ENCODE results near the gene TTC3. TPM values are rescaled to one million over a fixed set of nuclear protein-coding genes. Genes with fewer than 3 reads are reported as not detected.
A peak's percentile ranks its signal among the peaks of the same experiment; 100 is the strongest.
"Not testable (repeated sequence)": the region's sequence is repeated elsewhere in the genome, so short reads cannot be mapped to it uniquely, and the experiment has no call there.

TTC3 gene
- total and polyA plus RNA-seq, 4 donors, result 197 to 556 (median 295) TPM

DNA sequence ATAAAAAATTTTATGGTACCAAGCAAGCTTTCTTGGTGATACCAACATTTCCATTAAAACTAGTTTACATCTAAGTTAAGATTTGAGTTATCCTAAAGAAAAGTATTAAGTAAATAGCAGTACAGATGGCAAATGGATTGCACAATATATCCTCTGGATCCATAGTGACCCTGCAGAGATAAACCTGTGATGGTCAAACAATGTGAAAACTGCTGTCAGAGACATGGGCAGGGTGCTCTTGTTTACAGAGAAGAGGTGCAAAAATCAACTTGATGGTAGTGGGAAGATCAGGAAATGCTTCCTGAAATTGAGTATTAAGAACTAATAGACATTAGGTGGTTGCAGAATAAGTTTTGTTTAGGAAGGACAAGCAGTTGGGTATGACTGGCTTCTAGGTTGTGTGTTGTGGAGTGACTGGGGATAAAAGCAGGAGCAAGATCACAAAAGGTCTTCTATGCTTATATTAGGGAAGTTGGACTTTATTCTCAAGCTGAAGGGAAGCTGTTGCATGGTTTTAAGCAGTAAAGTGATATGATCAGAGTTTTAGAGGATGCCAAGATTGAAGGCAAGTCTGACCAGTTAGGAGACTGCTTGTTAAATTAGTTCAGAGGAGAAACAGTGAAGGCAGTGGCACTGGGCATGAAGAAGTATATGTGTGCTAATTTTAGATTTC, 9.9 kb downstream of the TTC3 start:
- no peak overlapping the region for H3K4me3 ChIP-seq (ENCODE audit: low read depth, low read length)
- no peak for DNase-seq (ENCODE audit: low read depth in 4 of 6, low spot score in 6 of 6)
- H3K9me3 ChIP-seq (ENCODE audit: control insufficient read depth, insufficient read depth, low read length), result peaks cover 3% of the 10 kb centered on the region
- H3K36me3 ChIP-seq (ENCODE audit: control insufficient read depth, insufficient read depth, low read length), result no peaks in the 10 kb centered on the region
- H3K4me1 ChIP-seq (ENCODE audit: control insufficient read depth, insufficient read depth, low read length), result no peaks in the 10 kb centered on the region
- H3K27me3 ChIP-seq (ENCODE audit: control insufficient read depth, insufficient read depth, low read length), result no peaks in the 10 kb centered on the region
- H3K27ac ChIP-seq (ENCODE audit: low read depth, low read length), result no peak overlapping the region

DNA sequence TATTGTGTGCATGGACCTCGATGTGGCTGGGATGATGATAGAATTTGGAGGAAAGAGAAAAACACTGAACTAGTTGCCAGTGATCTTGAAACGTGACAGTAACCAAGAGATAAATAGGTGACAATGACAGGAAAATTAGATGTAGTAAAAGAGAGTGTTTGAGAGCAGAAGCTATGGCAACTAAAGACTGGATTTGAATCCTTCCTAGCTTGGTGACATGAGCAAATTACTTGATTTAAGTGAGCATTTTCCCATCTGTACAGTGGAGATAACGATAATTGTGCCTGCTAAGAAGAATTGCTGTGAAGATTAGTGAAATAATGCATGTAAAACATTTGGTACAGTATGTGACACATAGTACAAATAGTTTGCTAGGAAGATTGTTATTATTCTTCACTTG, 12.7 kb downstream of the TTC3 start:
- no peaks in the 10 kb centered on the region for H3K9me3 ChIP-seq (ENCODE audit: control insufficient read depth, insufficient read depth, low read length)
- no peaks in the 10 kb centered on the region for H3K36me3 ChIP-seq (ENCODE audit: control insufficient read depth, insufficient read depth, low read length)
- no peak overlapping the region for H3K27ac ChIP-seq (ENCODE audit: low read depth, low read length)
- no peak overlapping the region for H3K4me3 ChIP-seq (ENCODE audit: low read depth, low read length)
- no peak for DNase-seq (ENCODE audit: low read depth in 4 of 6, low spot score in 6 of 6)
- 71% methylated on average over 2 of the region's 3 CpGs for WGBS (ENCODE audit: insufficient coverage)
- no peaks in the 10 kb centered on the region for H3K27me3 ChIP-seq (ENCODE audit: control insufficient read depth, insufficient read depth, low read length)
- H3K4me1 ChIP-seq (ENCODE audit: control insufficient read depth, insufficient read depth, low read length), result no peaks in the 10 kb centered on the region

DNA sequence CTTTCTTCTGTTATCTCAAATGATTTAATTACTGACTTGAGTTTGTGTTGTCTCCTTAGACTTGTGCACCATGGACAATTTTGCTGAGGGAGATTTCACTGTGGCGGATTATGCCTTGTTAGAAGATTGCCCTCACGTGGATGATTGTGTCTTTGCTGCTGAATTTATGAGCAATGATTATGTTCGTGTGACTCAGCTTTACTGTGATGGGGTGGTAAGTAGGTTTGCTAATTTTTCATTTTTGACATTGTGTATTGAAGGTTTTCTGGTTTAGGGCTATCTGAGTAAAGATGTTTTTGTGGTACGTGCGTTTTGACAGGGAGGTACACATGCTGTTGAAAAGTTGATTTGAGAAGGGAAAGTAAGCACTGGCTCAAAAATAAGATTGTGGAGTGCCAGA, 14.1 kb downstream of the TTC3 start:
- 56% methylated on average over 5 of the region's 5 CpGs for WGBS (ENCODE audit: insufficient coverage)
- Histone ChIP-seq H3K27me3 (ENCODE audit: control insufficient read depth, insufficient read depth, low read length) (no peaks in the 10 kb centered on the region), H3K27ac (ENCODE audit: low read depth, low read length) (no peak overlapping the region), H3K4me1 (ENCODE audit: control insufficient read depth, insufficient read depth, low read length) (no peaks in the 10 kb centered on the region), H3K4me3 (ENCODE audit: low read depth, low read length) (no peak overlapping the region), H3K9me3 (ENCODE audit: control insufficient read depth, insufficient read depth, low read length) (no peaks in the 10 kb centered on the region), H3K36me3 (ENCODE audit: control insufficient read depth, insufficient read depth, low read length) (no peaks in the 10 kb centered on the region)
- peak in 2 of 6 donors; percentile 26 to 71 for DNase-seq (ENCODE audit: low read depth in 4 of 6, low spot score in 6 of 6)

DNA sequence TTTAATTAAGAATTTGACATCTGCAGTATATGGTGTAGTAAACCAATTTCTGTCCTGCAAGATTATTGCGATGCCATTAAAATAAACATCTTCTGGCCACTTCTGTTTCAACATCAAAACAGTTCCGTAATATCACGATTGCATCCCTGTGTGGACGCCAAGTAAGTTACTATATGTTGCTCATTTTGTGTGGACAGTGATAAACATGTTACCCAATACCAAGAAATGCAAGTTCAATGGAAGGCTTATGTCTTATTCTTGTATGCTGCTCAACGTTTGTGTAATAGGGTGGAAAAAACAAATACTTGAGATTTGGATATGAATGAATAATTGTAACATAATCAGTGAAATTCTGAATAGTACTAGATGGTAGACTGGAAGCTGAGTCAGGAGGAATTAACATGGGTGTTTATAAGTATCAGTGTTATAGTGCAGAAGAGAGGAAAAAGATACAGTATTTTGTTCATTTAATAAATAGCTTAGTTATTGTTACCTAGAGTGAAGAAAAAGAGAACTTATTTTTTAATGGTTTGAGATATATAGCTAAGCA, 15.2 kb downstream of the TTC3 start:
- H3K4me1 ChIP-seq (ENCODE audit: control insufficient read depth, insufficient read depth, low read length), result no peaks in the 10 kb centered on the region
- H3K4me3 ChIP-seq (ENCODE audit: low read depth, low read length), result no peak overlapping the region
- no peaks in the 10 kb centered on the region for H3K9me3 ChIP-seq (ENCODE audit: control insufficient read depth, insufficient read depth, low read length)
- H3K27ac ChIP-seq (ENCODE audit: low read depth, low read length), result no peak overlapping the region
- no peaks in the 10 kb centered on the region for H3K27me3 ChIP-seq (ENCODE audit: control insufficient read depth, insufficient read depth, low read length)
- DNase-seq (ENCODE audit: low read depth in 4 of 6, low spot score in 6 of 6), result no peak
- WGBS (ENCODE audit: insufficient coverage), result 50% methylated on average over 1 of the region's 5 CpGs
- H3K36me3 ChIP-seq (ENCODE audit: control insufficient read depth, insufficient read depth, low read length), result no peaks in the 10 kb centered on the region

DNA sequence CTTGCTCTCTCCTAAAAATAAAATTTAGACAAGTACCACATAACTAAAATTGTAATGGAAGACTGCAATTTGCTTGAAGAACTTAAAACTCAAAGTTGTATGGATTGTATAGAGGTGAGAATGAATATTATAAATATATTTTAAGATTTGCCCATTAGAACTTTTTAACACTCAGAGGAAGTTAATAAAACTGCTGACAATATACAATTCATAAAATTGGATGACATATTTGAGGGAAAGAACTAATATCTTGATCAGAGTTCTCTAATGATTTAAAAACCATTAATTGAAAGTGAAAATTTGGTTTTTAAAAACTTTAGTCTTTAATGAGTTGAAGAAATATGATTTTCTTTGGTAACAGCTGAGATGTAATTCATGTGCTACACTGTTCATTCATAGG, 20.9 kb downstream of the TTC3 start:
- H3K36me3 ChIP-seq (ENCODE audit: control insufficient read depth, insufficient read depth, low read length), result no peaks in the 10 kb centered on the region
- no peak overlapping the region for H3K4me3 ChIP-seq (ENCODE audit: low read depth, low read length)
- no peaks in the 10 kb centered on the region for H3K4me1 ChIP-seq (ENCODE audit: control insufficient read depth, insufficient read depth, low read length)
- no peaks in the 10 kb centered on the region for H3K27me3 ChIP-seq (ENCODE audit: control insufficient read depth, insufficient read depth, low read length)
- no peak for DNase-seq (ENCODE audit: low read depth in 4 of 6, low spot score in 6 of 6)
- no peak overlapping the region for H3K27ac ChIP-seq (ENCODE audit: low read depth, low read length)
- no peaks in the 10 kb centered on the region for H3K9me3 ChIP-seq (ENCODE audit: control insufficient read depth, insufficient read depth, low read length)

DNA sequence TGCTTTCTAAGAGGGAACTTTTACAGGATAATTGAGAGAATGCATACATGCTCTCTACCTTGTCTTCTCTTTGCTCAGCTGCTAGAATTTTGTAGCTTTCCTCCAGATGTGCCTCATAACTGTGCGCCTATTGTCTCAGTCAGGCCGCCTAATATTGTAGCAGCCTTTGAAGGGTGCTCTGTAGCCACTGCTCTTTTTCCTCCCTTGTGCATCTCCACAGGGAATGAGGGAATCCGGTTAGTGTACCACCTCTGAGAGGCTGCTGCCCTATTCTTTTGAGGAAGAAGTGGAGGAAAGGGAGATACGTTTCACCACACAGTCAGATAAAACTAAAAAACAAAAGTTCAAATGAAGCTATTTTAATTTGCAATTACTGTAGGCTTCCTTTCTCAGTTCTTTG, 22.8 kb downstream of the TTC3 start:
- Histone ChIP-seq H3K36me3 (ENCODE audit: control insufficient read depth, insufficient read depth, low read length) (peaks cover 4% of the 10 kb centered on the region), H3K9me3 (ENCODE audit: control insufficient read depth, insufficient read depth, low read length) (no peaks in the 10 kb centered on the region), H3K4me3 (ENCODE audit: low read depth, low read length) (no peak overlapping the region), H3K27ac (ENCODE audit: low read depth, low read length) (no peak overlapping the region), H3K27me3 (ENCODE audit: control insufficient read depth, insufficient read depth, low read length) (no peaks in the 10 kb centered on the region), H3K4me1 (ENCODE audit: control insufficient read depth, insufficient read depth, low read length) (no peaks in the 10 kb centered on the region)
- WGBS (ENCODE audit: insufficient coverage), result 90% methylated on average over 2 of the region's 4 CpGs
- DNase-seq (ENCODE audit: low read depth in 4 of 6, low spot score in 6 of 6), result no peak

DNA sequence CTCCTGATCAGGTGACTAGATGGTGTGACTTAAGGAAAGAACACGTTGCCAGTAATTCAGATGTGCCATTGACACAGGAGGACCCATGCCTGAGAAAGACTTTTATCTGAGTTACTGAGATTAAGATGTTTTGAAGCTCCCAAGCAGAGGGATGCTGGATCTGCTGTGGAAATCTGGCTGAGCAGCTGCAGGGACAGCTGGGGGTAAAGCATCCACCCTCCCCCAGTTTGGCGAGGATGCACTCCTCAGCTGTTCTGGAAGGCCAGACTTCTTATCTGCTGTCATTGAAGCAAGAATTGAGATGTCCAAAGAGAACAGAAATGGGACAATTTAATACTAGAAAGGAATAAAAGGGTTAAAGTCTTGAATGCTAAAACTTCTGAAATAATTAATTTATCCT, 25.7 kb downstream of the TTC3 start:
- Histone ChIP-seq H3K27ac (ENCODE audit: low read depth, low read length) (no peak overlapping the region), H3K36me3 (ENCODE audit: control insufficient read depth, insufficient read depth, low read length) (peaks cover 4% of the 10 kb centered on the region), H3K27me3 (ENCODE audit: control insufficient read depth, insufficient read depth, low read length) (no peaks in the 10 kb centered on the region), H3K4me1 (ENCODE audit: control insufficient read depth, insufficient read depth, low read length) (no peaks in the 10 kb centered on the region), H3K9me3 (ENCODE audit: control insufficient read depth, insufficient read depth, low read length) (no peaks in the 10 kb centered on the region), H3K4me3 (ENCODE audit: low read depth, low read length) (no peak overlapping the region)
- no peak for DNase-seq (ENCODE audit: low read depth in 4 of 6, low spot score in 6 of 6)
- 100% methylated on average over 1 of the region's 2 CpGs for WGBS (ENCODE audit: insufficient coverage)

DNA sequence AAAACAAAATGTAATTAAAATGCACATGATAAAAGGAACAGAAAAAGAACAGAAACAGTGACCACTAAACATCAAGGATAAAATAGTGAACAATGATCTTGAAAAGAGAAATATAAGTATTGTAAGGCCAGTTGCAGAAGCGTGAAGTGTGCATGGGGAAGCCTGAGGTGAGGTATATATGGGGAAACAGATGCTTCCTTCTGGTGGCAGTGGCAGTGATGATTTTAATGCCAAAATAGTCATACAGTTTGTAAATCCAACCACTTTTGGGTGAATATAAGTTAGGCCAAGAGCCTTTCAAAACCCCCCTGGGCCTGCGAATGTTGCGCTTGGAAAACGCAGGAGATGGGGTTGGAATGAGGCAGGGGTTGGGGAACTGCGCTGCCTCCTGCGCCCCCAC, 27.3 kb downstream of the TTC3 start:
- Histone ChIP-seq H3K27ac (ENCODE audit: low read depth, low read length) (no peak overlapping the region), H3K36me3 (ENCODE audit: control insufficient read depth, insufficient read depth, low read length) (peaks cover 8% of the 10 kb centered on the region), H3K4me1 (ENCODE audit: control insufficient read depth, insufficient read depth, low read length) (no peaks in the 10 kb centered on the region), H3K27me3 (ENCODE audit: control insufficient read depth, insufficient read depth, low read length) (no peaks in the 10 kb centered on the region), H3K9me3 (ENCODE audit: control insufficient read depth, insufficient read depth, low read length) (no peaks in the 10 kb centered on the region), H3K4me3 (ENCODE audit: low read depth, low read length) (no peak overlapping the region)
- 100% methylated on average over 2 of the region's 6 CpGs for WGBS (ENCODE audit: insufficient coverage)
- DNase-seq (ENCODE audit: low read depth in 4 of 6, low spot score in 6 of 6), result no peak

DNA sequence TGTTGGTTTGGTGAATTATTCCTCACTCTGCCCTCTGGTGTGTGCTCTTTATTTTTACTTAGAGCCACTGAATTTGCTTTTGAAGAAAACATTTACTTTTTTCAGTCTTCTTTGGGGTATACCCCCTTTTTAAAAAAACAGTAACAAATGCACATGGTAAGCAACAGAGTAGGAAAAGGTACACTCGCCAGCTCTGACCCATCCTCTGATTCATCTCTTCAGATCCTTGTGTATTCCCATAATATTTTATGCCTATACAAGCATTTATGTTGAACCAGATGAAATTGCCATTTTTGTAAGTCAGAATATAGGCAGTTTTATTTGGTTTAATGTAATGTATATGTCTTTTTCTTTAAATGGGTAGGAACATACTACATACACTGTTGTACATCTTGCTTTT, 28.3 kb downstream of the TTC3 start:
- H3K9me3 ChIP-seq (ENCODE audit: control insufficient read depth, insufficient read depth, low read length), result no peaks in the 10 kb centered on the region
- WGBS (ENCODE audit: insufficient coverage), result no CpG with 5 or more reads among the region's 1 CpG
- DNase-seq (ENCODE audit: low read depth in 4 of 6, low spot score in 6 of 6), result no peak
- no peaks in the 10 kb centered on the region for H3K4me1 ChIP-seq (ENCODE audit: control insufficient read depth, insufficient read depth, low read length)
- H3K36me3 ChIP-seq (ENCODE audit: control insufficient read depth, insufficient read depth, low read length), result peaks cover 8% of the 10 kb centered on the region
- H3K4me3 ChIP-seq (ENCODE audit: low read depth, low read length), result no peak overlapping the region
- H3K27me3 ChIP-seq (ENCODE audit: control insufficient read depth, insufficient read depth, low read length), result no peaks in the 10 kb centered on the region
- no peak overlapping the region for H3K27ac ChIP-seq (ENCODE audit: low read depth, low read length)

DNA sequence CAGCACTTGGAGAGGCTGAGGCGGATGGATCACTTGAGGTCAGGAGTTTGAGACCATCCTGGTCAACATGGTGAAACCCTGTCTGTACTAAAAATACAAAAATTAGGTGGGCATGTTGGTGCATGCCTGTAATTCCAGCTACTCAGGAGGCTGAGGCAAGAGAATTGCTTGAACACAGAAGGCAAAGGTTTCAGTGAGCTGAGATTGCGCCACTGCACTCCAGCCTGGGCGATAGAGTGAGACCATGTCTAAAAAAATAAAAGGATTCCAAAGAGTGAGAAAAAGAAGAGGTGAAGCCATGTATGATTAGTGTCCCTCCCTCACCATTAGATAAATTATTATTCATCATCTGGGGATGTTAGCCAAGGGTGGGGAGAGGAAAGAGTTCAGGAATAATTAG, 29.7 kb downstream of the TTC3 start:
- WGBS (ENCODE audit: insufficient coverage), result 80% methylated on average over 1 of the region's 3 CpGs
- not testable (repeated sequence) for H3K4me3 ChIP-seq (ENCODE audit: low read depth, low read length); H3K36me3 ChIP-seq (ENCODE audit: control insufficient read depth, insufficient read depth, low read length)

More for the DNA sequence above, 29.7 kb downstream of the TTC3 start:
- H3K4me1 ChIP-seq (ENCODE audit: control insufficient read depth, insufficient read depth, low read length); H3K27me3 ChIP-seq (ENCODE audit: control insufficient read depth, insufficient read depth, low read length); H3K9me3 ChIP-seq (ENCODE audit: control insufficient read depth, insufficient read depth, low read length); H3K27ac ChIP-seq (ENCODE audit: low read depth, low read length); DNase-seq (ENCODE audit: low read depth in 4 of 6, low spot score in 6 of 6): not testable (repeated sequence)

Measured in spinal cord (tissue), 10 donors.